Measurements from ENCODE around the gene SPTBN5. TPM values are rescaled to one million over a fixed set of nuclear protein-coding genes. Genes with fewer than 3 reads are reported as not detected.

The SPTBN5 gene
- total RNA-seq, 1 experiment from 2014 or later = 1.2 TPM

DNA sequence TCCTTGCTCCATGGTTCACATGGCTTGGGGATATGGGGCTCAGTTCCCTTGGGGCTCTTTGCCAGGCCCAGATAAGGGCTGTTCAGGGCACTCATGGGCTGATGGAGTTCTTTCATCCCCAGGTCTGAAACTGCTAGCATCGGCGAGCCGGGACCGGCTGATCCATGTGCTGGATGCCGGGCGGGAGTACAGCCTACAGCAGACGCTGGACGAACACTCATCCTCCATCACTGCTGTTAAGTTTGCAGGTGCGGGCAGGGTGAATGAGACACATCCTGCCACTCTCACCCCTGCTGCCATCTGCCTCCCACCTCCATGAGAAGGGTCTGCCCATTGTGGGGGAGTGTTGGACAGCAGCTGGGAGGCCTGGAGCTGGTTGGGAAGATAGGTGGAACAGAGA, 77.1 kb downstream of the SPTBN5 start (continued):
- TF ChIP-seq FOXJ3 (CRISPR knock-in tag; IDR thresholded peaks at IDR 0.05; ENCODE audit: borderline replicate concordance) = no peak
- TF ChIP-seq E2F5 (CRISPR knock-in tag; IDR thresholded peaks at IDR 0.05) = no peak
- no peak for TF ChIP-seq PRDM15 (CRISPR knock-in tag; IDR thresholded peaks at IDR 0.05)

- Mint-ChIP-seq H3K27ac (no peak overlapping the region), H3K4me1 (peaks cover 2% of the 10 kb centered on the region; the same call in 1 of the 2 replicates), H3K9me3 (no peaks in the 10 kb centered on the region), H3K27me3 (ENCODE audit: low read depth) (no peaks in the 10 kb centered on the region), H3K4me3 (no peak overlapping the region), H3K36me3 (no peaks in the 10 kb centered on the region)
- CTCF ChIA-PET = interaction anchor here (6.4 kb wide), 1 partner anchor 41 kb away, joined by 158 read pairs; the partner anchor contains the start of gene MAPKBP1
- POLR2A ChIA-PET = interaction anchor here (0.5 to 0.6 kb wide), 2 partner anchors 34 to 1823 kb away, joined by 3 read pairs; no protein-coding TSS in a partner anchor
- no peak for TF ChIP-seq ETV6 (CRISPR knock-in tag; IDR thresholded peaks at IDR 0.05)
- TF ChIP-seq GABPB1 (CRISPR knock-in tag; IDR thresholded peaks at IDR 0.05) = no peak
- TF ChIP-seq ZNF232 (CRISPR knock-in tag; IDR thresholded peaks at IDR 0.05) = no peak
- TF ChIP-seq, protein P1, sequence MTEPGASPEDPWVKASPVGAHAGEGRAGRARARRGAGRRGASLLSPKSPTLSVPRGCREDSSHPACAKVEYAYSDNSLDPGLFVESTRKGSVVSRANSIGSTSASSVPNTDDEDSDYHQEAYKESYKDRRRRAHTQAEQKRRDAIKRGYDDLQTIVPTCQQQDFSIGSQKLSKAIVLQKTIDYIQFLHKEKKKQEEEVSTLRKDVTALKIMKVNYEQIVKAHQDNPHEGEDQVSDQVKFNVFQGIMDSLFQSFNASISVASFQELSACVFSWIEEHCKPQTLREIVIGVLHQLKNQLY (CRISPR knock-in tag; IDR thresholded peaks at IDR 0.05) = no peak
- TF ChIP-seq, protein P2, sequence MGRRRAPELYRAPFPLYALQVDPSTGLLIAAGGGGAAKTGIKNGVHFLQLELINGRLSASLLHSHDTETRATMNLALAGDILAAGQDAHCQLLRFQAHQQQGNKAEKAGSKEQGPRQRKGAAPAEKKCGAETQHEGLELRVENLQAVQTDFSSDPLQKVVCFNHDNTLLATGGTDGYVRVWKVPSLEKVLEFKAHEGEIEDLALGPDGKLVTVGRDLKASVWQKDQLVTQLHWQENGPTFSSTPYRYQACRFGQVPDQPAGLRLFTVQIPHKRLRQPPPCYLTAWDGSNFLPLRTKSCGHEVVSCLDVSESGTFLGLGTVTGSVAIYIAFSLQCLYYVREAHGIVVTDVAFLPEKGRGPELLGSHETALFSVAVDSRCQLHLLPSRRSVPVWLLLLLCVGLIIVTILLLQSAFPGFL (CRISPR knock-in tag; IDR thresholded peaks at IDR 0.05; ENCODE audit: borderline replicate concordance) = no peak
- TF ChIP-seq PRRX2 (CRISPR knock-in tag; IDR thresholded peaks at IDR 0.05) = no peak
- TF ChIP-seq CREM (CRISPR knock-in tag; IDR thresholded peaks at IDR 0.05) = no peak
- ATAC-seq (no peak), DNase-seq (ENCODE audit: low spot score) (no peak)
These were observed 79.3 kb downstream of the SPTBN5 start for GRCh38 chr15:41814534-41814933.

- CTCF ChIA-PET = interaction anchor here (6.4 kb wide), 1 partner anchor 40 kb away, joined by 158 read pairs; the partner anchor contains the start of gene MAPKBP1
- Mint-ChIP-seq H3K36me3 (no peaks in the 10 kb centered on the region), H3K27me3 (ENCODE audit: low read depth) (no peaks in the 10 kb centered on the region), H3K27ac (no peak overlapping the region), H3K4me1 (peaks cover 6% of the 10 kb centered on the region), H3K9me3 (no peaks in the 10 kb centered on the region), H3K4me3 (no peak overlapping the region)
- POLR2A ChIA-PET = no interaction called here
- DNase-seq (ENCODE audit: low spot score) = no peak
- ATAC-seq = no peak
- TF ChIP-seq, protein P3, sequence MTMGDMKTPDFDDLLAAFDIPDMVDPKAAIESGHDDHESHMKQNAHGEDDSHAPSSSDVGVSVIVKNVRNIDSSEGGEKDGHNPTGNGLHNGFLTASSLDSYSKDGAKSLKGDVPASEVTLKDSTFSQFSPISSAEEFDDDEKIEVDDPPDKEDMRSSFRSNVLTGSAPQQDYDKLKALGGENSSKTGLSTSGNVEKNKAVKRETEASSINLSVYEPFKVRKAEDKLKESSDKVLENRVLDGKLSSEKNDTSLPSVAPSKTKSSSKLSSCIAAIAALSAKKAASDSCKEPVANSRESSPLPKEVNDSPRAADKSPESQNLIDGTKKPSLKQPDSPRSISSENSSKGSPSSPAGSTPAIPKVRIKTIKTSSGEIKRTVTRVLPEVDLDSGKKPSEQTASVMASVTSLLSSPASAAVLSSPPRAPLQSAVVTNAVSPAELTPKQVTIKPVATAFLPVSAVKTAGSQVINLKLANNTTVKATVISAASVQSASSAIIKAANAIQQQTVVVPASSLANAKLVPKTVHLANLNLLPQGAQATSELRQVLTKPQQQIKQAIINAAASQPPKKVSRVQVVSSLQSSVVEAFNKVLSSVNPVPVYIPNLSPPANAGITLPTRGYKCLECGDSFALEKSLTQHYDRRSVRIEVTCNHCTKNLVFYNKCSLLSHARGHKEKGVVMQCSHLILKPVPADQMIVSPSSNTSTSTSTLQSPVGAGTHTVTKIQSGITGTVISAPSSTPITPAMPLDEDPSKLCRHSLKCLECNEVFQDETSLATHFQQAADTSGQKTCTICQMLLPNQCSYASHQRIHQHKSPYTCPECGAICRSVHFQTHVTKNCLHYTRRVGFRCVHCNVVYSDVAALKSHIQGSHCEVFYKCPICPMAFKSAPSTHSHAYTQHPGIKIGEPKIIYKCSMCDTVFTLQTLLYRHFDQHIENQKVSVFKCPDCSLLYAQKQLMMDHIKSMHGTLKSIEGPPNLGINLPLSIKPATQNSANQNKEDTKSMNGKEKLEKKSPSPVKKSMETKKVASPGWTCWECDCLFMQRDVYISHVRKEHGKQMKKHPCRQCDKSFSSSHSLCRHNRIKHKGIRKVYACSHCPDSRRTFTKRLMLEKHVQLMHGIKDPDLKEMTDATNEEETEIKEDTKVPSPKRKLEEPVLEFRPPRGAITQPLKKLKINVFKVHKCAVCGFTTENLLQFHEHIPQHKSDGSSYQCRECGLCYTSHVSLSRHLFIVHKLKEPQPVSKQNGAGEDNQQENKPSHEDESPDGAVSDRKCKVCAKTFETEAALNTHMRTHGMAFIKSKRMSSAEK (CRISPR knock-in tag; IDR thresholded peaks at IDR 0.05; ENCODE audit: borderline replicate concordance) = no peak
- TF ChIP-seq, protein P4, sequence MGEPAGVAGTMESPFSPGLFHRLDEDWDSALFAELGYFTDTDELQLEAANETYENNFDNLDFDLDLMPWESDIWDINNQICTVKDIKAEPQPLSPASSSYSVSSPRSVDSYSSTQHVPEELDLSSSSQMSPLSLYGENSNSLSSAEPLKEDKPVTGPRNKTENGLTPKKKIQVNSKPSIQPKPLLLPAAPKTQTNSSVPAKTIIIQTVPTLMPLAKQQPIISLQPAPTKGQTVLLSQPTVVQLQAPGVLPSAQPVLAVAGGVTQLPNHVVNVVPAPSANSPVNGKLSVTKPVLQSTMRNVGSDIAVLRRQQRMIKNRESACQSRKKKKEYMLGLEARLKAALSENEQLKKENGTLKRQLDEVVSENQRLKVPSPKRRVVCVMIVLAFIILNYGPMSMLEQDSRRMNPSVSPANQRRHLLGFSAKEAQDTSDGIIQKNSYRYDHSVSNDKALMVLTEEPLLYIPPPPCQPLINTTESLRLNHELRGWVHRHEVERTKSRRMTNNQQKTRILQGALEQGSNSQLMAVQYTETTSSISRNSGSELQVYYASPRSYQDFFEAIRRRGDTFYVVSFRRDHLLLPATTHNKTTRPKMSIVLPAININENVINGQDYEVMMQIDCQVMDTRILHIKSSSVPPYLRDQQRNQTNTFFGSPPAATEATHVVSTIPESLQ (CRISPR knock-in tag; IDR thresholded peaks at IDR 0.05) = no peak
- TF ChIP-seq IRF2 (CRISPR knock-in tag; IDR thresholded peaks at IDR 0.05; ENCODE audit: borderline replicate concordance, low read depth) (no peak), SMAD3 (CRISPR knock-in tag; IDR thresholded peaks at IDR 0.05; ENCODE audit: borderline replicate concordance) (no peak), ZNF396 (CRISPR knock-in tag; IDR thresholded peaks at IDR 0.05; ENCODE audit: borderline replicate concordance) (no peak), CBFB (CRISPR knock-in tag; IDR thresholded peaks at IDR 0.05; ENCODE audit: low read depth) (no peak), EMX1 (CRISPR knock-in tag; IDR thresholded peaks at IDR 0.05) (no peak), ERG (CRISPR knock-in tag; IDR thresholded peaks at IDR 0.05) (no peak)
These were observed 80.4 kb downstream of the SPTBN5 start for GRCh38 chr15:41813426-41813825.
